Neural cell (in vitro differentiated cells): ENCODE data around the gene MMP24. TPM values are rescaled to one million over a fixed set of nuclear protein-coding genes. Genes with fewer than 3 reads are reported as not detected.

Experiments
- H2AFZ ChIP-seq: fragments of 200-600, 300-800 bp; sonication (generic), shearing (Covaris generic); 2 replicates; pipeline ENCODE4 v1.6.0; 2014; ENCODE audit warnings: low read depth, mild to moderate bottlenecking, antibody characterized with exemption, low read length, moderate library complexity
- H3F3A ChIP-seq: fragments of 200-600 bp; shearing (Covaris generic); 2 replicates; pipeline ENCODE4 v1.6.1; 2016; ENCODE audit warnings: mild to moderate bottlenecking, moderate library complexity, mixed read lengths, antibody characterized with exemption, low read length; ENCODE audit not compliant: insufficient read depth, poor library complexity, severe bottlenecking
- H3K27ac ChIP-seq: fragments of 200-600, 300-800 bp; sonication (generic), shearing (Covaris generic); 2 replicates; pipeline ENCODE4 v1.5.1; 2014; ENCODE audit warnings: mild to moderate bottlenecking, low read length, moderate library complexity
- H3K27me3 ChIP-seq: fragments of 300-800, 200-600 bp; sonication (generic), shearing (Covaris generic); 2 replicates; pipeline ENCODE4 v1.6.0; 2014; ENCODE audit warnings: mild to moderate bottlenecking, low read depth, low read length, moderate library complexity; ENCODE audit not compliant: insufficient read depth
- H3K36me3 ChIP-seq: fragments of 300-800, 200-600 bp; sonication (generic), shearing (Covaris generic); 2 replicates; pipeline ENCODE4 v1.5.1; 2014; ENCODE audit warnings: mild to moderate bottlenecking, antibody characterized with exemption, low read length, moderate library complexity; ENCODE audit not compliant: insufficient read depth
- H3K4me2 ChIP-seq: fragments of 300-800, 200-600 bp; sonication (generic), shearing (Covaris generic); 2 replicates; pipeline ENCODE4 v1.6.0; 2014; ENCODE audit warnings: mild to moderate bottlenecking, low read length
- H3K4me3 ChIP-seq: fragments of 300-800, 200-600 bp; sonication (generic), shearing (Covaris generic); 2 replicates; pipeline ENCODE4 v1.5.1; 2014; ENCODE audit warnings: mild to moderate bottlenecking, low read length, moderate library complexity
- H3K79me2 ChIP-seq: fragments of 200-600 bp; shearing (Covaris generic); replicated peaks from 2 replicates; pipeline ENCODE4 v1.6.0; 2014; ENCODE audit warnings: mild to moderate bottlenecking, low read length, moderate library complexity; ENCODE audit not compliant: insufficient read depth
- H3K9ac ChIP-seq: fragments of 300-800, 200-600 bp; sonication (generic), shearing (Covaris generic); 2 replicates; pipeline ENCODE4 v1.6.1; 2016; ENCODE audit warnings: mild to moderate bottlenecking, low read length, mixed read lengths
- H3K9me2 ChIP-seq: fragments of 200-600 bp; shearing (Covaris generic); 2 replicates; pipeline ENCODE4 v1.6.1; 2016; ENCODE audit warnings: mild to moderate bottlenecking, low read length, mixed read lengths; ENCODE audit not compliant: insufficient read depth
- H3K9me3 ChIP-seq: fragments of 200-600, 300-800 bp; sonication (generic), shearing (Covaris generic); 2 replicates; pipeline ENCODE4 v1.6.1; 2016; ENCODE audit warnings: mild to moderate bottlenecking, mixed run types, low read length, moderate library complexity, mixed read lengths
- H4K20me1 ChIP-seq: fragments of 200-600 bp; shearing (Covaris generic); 2 replicates; pipeline ENCODE4 v1.6.1; 2016; ENCODE audit warnings: mild to moderate bottlenecking, mixed run types; ENCODE audit not compliant: insufficient read depth
- EP300 ChIP-seq: fragments of 450-650 bp; conservative IDR thresholded peaks from 2 replicates; pipeline ENCODE4 v1.6.1; 2014; ENCODE audit warnings: antibody characterized with exemption, mild to moderate bottlenecking, moderate library complexity; ENCODE audit not compliant: poor library complexity, severe bottlenecking
- EZH2 ChIP-seq: fragments of 200-600, 300-800 bp; shearing (Covaris generic), sonication (generic); IDR thresholded peaks from 2 replicates; pipeline ENCODE4 v1.6.1; 2014; ENCODE audit warnings: antibody characterized with exemption, low read length, borderline replicate concordance, mild to moderate bottlenecking; ENCODE audit not compliant: insufficient read depth, poor library complexity, severe bottlenecking
- MXI1 ChIP-seq: fragments of 450-650 bp; conservative IDR thresholded peaks from 2 replicates; pipeline ENCODE4 v1.6.1; 2014; ENCODE audit warnings: antibody characterized with exemption, mild to moderate bottlenecking; ENCODE audit not compliant: poor library complexity, severe bottlenecking
- POLR2AphosphoS5 ChIP-seq: IDR thresholded peaks from 2 replicates; pipeline ENCODE4 v1.6.1; 2012
- RAD21 ChIP-seq: fragments of 450-650 bp; conservative IDR thresholded peaks from 2 replicates; pipeline ENCODE4 v1.6.1; 2014; ENCODE audit warnings: antibody characterized with exemption, mild to moderate bottlenecking, moderate library complexity
- SMC3 ChIP-seq: fragments of 450-650 bp; conservative IDR thresholded peaks from 2 replicates; pipeline ENCODE4 v1.6.1; 2014; ENCODE audit warnings: antibody characterized with exemption, mild to moderate bottlenecking, moderate library complexity; ENCODE audit not compliant: poor library complexity
- TAF1 ChIP-seq: IDR thresholded peaks from 2 replicates; pipeline ENCODE4 v1.6.1; 2012; ENCODE audit warnings: low read depth
- polyA plus RNA-seq: library from polyadenylated mRNA; depleted of rRNA; stranded (reverse); fragments of >200 nt; gene quantifications from 2 replicates; pipeline ENCODE4 v1.2.3, GENCODE V29; 2014
- TF ChIP-seq, protein P1 (sequence below): IDR thresholded peaks from 2 replicates; pipeline ENCODE4 v1.6.1; 2012; ENCODE audit warnings: borderline replicate concordance
- TF ChIP-seq, protein P2 (sequence below): fragments of 450-650 bp; IDR thresholded peaks from 2 replicates; pipeline ENCODE4 v1.5.1; 2014; ENCODE audit warnings: antibody characterized with exemption, mild to moderate bottlenecking, moderate library complexity; ENCODE audit not compliant: poor library complexity, severe bottlenecking

The MMP24 gene
- polyA plus RNA-seq, 1 donor from 2014 or later, result 57.4 TPM

DNA sequence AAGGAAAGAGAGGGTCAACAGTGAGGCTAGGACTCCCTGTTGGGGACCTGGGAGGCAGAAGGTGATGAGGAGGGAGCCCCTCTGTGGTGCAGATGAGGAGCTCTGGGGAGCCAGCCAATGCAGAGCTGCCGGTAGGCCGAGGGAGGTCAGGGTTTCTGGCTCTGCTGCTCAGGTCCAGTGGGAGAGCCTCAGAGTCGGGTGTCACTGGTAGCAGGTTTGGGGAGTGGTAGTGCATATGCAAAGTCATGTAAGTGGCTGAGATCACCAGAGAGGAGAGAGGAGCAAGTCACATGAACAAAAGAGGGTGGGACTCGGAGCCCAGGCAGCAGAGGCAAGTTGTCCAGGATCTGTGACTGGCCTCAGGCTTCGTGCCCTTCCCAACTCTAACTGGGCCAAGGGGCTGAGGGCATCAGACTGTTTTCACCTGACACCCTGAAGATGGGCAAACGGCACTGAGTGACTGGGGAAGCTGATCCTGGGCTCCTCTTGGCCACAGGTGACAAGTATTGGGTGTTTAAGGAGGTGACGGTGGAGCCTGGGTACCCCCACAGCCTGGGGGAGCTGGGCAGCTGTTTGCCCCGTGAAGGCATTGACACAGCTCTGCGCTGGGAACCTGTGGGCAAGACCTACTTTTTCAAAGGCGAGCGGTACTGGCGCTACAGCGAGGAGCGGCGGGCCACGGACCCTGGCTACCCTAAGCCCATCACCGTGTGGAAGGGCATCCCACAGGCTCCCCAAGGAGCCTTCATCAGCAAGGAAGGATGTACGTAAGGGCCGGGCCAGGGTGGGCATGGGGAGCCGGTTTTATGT lies 44.8 kb downstream of the MMP24 start:
- TF ChIP-seq EP300 (no peak), RAD21 (no peak), MXI1 (no peak), POLR2AphosphoS5 (no peak), EZH2 (no peak), TAF1 (no peak), SMC3 (no peak)
- TF ChIP-seq, protein P1, sequence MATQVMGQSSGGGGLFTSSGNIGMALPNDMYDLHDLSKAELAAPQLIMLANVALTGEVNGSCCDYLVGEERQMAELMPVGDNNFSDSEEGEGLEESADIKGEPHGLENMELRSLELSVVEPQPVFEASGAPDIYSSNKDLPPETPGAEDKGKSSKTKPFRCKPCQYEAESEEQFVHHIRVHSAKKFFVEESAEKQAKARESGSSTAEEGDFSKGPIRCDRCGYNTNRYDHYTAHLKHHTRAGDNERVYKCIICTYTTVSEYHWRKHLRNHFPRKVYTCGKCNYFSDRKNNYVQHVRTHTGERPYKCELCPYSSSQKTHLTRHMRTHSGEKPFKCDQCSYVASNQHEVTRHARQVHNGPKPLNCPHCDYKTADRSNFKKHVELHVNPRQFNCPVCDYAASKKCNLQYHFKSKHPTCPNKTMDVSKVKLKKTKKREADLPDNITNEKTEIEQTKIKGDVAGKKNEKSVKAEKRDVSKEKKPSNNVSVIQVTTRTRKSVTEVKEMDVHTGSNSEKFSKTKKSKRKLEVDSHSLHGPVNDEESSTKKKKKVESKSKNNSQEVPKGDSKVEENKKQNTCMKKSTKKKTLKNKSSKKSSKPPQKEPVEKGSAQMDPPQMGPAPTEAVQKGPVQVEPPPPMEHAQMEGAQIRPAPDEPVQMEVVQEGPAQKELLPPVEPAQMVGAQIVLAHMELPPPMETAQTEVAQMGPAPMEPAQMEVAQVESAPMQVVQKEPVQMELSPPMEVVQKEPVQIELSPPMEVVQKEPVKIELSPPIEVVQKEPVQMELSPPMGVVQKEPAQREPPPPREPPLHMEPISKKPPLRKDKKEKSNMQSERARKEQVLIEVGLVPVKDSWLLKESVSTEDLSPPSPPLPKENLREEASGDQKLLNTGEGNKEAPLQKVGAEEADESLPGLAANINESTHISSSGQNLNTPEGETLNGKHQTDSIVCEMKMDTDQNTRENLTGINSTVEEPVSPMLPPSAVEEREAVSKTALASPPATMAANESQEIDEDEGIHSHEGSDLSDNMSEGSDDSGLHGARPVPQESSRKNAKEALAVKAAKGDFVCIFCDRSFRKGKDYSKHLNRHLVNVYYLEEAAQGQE, result no peak
- TF ChIP-seq, protein P2, sequence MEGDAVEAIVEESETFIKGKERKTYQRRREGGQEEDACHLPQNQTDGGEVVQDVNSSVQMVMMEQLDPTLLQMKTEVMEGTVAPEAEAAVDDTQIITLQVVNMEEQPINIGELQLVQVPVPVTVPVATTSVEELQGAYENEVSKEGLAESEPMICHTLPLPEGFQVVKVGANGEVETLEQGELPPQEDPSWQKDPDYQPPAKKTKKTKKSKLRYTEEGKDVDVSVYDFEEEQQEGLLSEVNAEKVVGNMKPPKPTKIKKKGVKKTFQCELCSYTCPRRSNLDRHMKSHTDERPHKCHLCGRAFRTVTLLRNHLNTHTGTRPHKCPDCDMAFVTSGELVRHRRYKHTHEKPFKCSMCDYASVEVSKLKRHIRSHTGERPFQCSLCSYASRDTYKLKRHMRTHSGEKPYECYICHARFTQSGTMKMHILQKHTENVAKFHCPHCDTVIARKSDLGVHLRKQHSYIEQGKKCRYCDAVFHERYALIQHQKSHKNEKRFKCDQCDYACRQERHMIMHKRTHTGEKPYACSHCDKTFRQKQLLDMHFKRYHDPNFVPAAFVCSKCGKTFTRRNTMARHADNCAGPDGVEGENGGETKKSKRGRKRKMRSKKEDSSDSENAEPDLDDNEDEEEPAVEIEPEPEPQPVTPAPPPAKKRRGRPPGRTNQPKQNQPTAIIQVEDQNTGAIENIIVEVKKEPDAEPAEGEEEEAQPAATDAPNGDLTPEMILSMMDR, result no peak
- no peaks in the 10 kb centered on the region for H3K79me2 ChIP-seq
- H3K4me2 ChIP-seq, result no peak overlapping the region
- no peaks in the 10 kb centered on the region for H3K9me3 ChIP-seq
- H3K9me2 ChIP-seq, result no peaks in the 10 kb centered on the region
- no peaks in the 10 kb centered on the region for H3F3A ChIP-seq
- H4K20me1 ChIP-seq, result no peaks in the 10 kb centered on the region
- H3K27me3 ChIP-seq, result no peaks in the 10 kb centered on the region
- H3K4me3 ChIP-seq, result no peak overlapping the region
- H3K36me3 ChIP-seq, result no peaks in the 10 kb centered on the region
- no peak overlapping the region for H3K9ac ChIP-seq
- H3K27ac ChIP-seq, result no peak overlapping the region
- no peak overlapping the region for H2AFZ ChIP-seq

DNA sequence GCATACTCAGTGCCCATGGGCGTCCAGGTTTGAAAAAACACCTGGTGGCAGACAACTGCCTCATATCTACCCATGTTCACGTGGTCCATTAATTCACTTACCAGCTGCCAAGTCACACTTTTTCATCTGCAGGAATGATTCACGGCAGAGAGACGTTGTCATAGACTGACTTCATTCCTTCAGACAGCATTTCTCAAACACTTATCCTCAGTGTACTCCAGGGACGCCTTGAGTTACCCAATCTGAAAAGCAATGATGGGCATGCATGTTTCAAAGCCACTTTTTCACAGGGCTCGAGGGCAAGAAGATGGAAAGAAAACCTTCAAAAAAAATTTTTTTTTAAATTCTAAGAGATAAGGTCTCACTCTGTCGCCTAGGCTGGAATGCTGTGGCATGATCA lies 45.4 kb downstream of the MMP24 start:
- Histone ChIP-seq H3K27me3 (no peaks in the 10 kb centered on the region), H3K4me2 (no peak overlapping the region), H3K27ac (no peak overlapping the region), H3K4me3 (no peak overlapping the region), H3K79me2 (peaks cover 3% of the 10 kb centered on the region), H2AFZ (no peak overlapping the region), H3F3A (no peaks in the 10 kb centered on the region), H3K9me2 (no peaks in the 10 kb centered on the region), H4K20me1 (no peaks in the 10 kb centered on the region), H3K9me3 (no peaks in the 10 kb centered on the region), H3K36me3 (no peaks in the 10 kb centered on the region), H3K9ac (no peak overlapping the region)
- TF ChIP-seq RAD21, result no peak
- no peak for TF ChIP-seq SMC3
- no peak for TF ChIP-seq EP300
- no peak for TF ChIP-seq EZH2
- TF ChIP-seq, protein P1, result no peak
- no peak for TF ChIP-seq TAF1
- TF ChIP-seq MXI1, result no peak
- TF ChIP-seq, protein P2, result no peak
- TF ChIP-seq POLR2AphosphoS5, result no peak
